Measurements from ENCODE around the gene ECE2.

GRCh38 chr3:184341925-184342324 lies 66.1 kb downstream of the ECE2 start:
- no peak for TF ChIP-seq POLR2AphosphoS5 (IDR thresholded peaks at IDR 0.05)
- no peak for TF ChIP-seq EZH2 (IDR thresholded peaks at IDR 0.05; ENCODE audit: borderline replicate concordance, insufficient read depth, low read length, poor library complexity, severe bottlenecking)
- TF ChIP-seq, protein P1, sequence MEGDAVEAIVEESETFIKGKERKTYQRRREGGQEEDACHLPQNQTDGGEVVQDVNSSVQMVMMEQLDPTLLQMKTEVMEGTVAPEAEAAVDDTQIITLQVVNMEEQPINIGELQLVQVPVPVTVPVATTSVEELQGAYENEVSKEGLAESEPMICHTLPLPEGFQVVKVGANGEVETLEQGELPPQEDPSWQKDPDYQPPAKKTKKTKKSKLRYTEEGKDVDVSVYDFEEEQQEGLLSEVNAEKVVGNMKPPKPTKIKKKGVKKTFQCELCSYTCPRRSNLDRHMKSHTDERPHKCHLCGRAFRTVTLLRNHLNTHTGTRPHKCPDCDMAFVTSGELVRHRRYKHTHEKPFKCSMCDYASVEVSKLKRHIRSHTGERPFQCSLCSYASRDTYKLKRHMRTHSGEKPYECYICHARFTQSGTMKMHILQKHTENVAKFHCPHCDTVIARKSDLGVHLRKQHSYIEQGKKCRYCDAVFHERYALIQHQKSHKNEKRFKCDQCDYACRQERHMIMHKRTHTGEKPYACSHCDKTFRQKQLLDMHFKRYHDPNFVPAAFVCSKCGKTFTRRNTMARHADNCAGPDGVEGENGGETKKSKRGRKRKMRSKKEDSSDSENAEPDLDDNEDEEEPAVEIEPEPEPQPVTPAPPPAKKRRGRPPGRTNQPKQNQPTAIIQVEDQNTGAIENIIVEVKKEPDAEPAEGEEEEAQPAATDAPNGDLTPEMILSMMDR (IDR thresholded peaks at IDR 0.05; ENCODE audit: poor library complexity, severe bottlenecking) = no peak
- TF ChIP-seq EP300 (conservative IDR thresholded peaks at IDR 0.05; ENCODE audit: poor library complexity, severe bottlenecking) = no peak
